ENCODE data around the gene SLC35B2. TPM values are rescaled to one million over a fixed set of nuclear protein-coding genes. Genes with fewer than 3 reads are reported as not detected.

The SLC35B2 gene, protein sequence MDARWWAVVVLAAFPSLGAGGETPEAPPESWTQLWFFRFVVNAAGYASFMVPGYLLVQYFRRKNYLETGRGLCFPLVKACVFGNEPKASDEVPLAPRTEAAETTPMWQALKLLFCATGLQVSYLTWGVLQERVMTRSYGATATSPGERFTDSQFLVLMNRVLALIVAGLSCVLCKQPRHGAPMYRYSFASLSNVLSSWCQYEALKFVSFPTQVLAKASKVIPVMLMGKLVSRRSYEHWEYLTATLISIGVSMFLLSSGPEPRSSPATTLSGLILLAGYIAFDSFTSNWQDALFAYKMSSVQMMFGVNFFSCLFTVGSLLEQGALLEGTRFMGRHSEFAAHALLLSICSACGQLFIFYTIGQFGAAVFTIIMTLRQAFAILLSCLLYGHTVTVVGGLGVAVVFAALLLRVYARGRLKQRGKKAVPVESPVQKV
- 55.0 to 66.9 TPM (median 65.8 TPM) in 5 replicates for total RNA-seq (2022; extraction: Qiagen RNA extraction)

DNA sequence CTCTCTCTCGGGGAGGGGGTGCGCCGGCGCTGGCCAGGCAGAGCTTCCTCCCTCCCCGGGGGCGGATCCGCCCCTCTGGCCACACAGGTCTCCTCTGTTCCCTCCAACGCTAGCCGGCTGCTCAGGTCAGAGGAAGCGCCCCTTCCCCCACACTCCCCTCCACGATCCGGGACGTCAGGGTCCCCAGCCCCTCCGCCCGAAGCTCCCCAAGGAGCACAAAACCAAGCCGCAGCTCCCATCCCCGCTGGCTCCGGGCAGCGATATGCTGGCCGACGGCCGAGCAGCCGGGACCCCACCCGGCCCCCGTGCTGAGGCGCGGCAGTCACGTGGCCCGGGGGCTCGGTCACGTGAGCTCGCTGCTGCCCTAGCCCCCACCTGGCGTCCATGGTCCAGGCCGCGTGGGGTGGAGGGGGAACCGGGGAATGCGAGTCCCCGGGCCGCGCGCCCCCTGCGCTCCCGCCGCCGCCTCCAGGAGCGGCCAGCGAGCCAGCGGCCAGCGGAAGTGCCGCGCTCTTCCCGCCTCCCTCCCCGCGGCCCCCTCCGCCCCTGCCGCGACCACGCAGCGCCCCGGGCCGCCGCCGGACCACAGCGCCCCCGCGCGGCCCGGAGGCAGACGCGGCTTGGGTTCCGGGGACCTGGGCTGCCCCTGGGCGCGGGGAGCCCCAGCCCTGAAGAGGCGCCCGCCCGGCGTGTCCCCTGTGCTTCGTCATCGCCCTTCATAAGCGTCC lies at the start of gene SLC35B2:
SLC35B2 (minus strand) TSS at position 504 of the 728 bp plus-strand sequence; CDS start at position 386, 118 bp downstream.

DNA sequence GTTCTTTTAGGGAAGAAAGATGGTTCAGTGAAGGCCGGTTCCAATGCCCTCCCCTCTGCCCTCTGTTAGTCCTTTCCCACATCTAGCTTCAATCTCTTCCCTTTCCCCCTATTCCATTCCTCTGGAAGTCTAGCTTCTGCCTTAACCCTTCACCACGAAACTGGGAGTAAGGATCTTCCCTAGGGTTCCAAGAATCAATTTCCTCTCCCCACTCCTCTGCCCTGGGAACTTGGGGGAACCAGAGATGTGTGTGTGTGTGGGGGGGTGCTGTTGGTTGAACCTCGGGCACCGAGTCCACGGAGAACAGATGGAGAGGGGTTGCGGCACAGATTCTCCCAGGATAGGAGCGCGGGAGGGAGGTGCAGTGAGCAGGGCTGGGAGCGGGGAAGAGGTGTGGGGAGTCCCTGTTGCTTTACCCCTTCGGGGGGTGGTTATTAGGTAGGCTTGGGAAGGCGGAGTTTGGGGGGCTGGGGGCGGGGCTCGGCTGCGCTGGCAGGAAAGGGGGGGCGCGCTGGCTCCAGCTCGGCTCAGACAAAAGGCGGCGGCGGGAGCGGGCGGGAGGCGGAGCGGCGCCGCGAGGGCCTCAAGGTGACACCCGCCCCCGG lies 12.7 kb upstream of the SLC35B2 start, which contains the start of gene TMEM151B:
TMEM151B (plus strand) TSS at position 530 of the 605 bp plus-strand sequence. CDS start 293 bp downstream, outside the sequence.

DNA sequence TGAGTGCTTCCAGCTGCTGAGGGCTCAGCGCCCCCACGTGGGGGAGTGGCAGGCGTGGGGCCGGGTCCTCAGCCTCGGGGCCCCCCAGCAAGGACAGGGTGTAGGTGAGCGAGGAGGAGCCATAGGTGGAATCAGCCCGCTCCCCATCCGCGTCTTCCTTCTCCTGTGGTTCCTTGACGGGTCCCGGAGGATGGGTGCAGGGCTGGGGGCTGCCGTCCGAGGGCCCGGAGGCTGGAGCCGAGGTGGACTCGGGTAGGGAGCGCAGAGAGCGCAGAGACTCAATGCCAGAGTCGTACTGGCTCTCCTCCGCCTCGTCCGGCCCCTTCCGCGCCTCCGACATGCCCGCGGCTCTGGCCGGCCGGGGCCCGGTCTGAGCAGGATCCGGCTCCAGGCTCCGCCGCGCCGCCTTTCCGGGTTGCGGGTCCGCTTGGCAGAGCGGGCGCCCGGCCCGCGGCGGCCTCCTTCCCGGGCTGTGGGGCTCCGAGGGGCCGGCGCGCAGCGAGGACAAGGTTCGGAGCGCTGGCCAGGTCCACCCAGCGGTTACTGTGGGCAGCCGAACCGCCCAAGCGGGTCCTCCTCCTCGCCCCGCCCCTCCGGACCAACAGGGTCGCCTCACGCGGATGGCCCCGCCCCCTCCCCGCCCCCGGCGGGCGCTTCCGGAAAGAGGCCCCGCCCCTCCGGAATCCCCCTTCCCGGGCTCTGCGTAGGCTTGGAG lies 7.8 kb upstream of the SLC35B2 start, which contains the start of gene NFKBIE:
NFKBIE (minus strand) TSS at position 545 of the 715 bp plus-strand sequence; CDS start at position 340, 205 bp downstream.

DNA sequence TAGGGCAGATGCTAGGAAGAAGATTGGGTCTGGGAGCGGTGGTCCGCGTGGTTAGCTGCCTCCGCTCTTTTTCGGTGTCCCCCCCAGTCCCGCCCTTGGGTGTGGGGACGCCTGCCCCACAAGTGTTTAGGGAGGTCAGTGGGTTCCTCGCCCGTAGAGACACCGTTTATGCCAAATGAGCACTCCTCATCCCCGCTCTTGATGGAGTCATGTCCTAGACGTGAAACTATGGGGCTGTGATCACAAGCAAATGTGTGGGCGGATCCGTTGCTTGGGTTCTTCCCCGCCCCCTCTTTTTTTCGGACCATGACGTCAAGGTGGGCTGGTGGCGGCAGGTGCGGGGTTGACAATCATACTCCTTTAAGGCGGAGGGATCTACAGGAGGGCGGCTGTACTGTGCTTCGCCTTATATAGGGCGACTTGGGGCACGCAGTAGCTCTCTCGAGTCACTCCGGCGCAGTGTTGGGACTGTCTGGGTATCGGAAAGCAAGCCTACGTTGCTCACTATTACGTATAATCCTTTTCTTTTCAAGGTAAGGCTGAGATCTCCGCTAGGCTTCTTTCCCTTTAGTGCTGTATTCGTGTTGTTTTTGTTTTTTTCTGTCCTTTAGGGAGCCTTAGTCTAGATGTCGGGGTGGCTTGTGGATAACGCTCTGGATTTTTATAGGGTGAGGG lies 10.5 kb downstream of the SLC35B2 start, which contains the start of gene HSP90AB1:
HSP90AB1 (plus strand) TSS at position 439 of the 675 bp plus-strand sequence. CDS start 1,529 bp downstream, outside the sequence.

DNA sequence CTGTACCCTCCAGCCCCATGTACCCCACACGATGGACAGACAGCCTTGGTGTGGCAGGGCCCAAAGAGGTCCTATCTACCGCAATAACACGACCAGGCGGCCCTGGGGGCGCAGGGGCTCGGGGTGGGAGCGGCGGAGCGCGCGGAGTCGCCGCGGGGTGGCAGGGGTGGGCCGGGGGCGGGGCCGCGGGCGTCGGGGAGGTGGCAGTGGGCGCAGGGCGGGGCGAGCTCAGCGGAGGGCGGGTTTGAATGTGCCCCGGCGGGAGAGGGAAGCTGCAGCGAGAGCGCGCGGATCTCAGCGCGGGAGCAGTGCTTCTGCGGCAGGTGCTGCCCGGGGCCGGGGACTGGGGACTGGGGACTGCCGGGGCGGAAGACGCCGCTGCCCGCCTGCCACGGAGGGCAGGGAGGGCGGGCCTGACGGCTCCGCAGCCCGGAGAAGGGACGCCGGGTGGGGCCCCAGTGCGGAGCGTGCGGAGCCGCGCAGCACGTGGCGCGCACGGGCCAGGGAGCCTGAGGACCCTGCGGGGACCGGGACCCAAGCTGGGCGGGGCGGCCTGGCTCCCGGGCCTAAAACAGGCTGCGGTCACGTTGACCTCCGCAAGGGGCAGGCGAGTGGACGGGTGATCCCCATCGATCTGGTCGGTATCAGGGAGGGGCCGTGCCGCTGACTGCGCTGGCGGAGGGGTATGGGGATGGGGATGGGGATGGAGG lies 33.9 kb downstream of the SLC35B2 start, which contains the start of gene SLC29A1:
SLC29A1 (plus strand) TSS at position 277 of the 710 bp plus-strand sequence. CDS start 3,719 bp downstream, outside the sequence.

DNA sequence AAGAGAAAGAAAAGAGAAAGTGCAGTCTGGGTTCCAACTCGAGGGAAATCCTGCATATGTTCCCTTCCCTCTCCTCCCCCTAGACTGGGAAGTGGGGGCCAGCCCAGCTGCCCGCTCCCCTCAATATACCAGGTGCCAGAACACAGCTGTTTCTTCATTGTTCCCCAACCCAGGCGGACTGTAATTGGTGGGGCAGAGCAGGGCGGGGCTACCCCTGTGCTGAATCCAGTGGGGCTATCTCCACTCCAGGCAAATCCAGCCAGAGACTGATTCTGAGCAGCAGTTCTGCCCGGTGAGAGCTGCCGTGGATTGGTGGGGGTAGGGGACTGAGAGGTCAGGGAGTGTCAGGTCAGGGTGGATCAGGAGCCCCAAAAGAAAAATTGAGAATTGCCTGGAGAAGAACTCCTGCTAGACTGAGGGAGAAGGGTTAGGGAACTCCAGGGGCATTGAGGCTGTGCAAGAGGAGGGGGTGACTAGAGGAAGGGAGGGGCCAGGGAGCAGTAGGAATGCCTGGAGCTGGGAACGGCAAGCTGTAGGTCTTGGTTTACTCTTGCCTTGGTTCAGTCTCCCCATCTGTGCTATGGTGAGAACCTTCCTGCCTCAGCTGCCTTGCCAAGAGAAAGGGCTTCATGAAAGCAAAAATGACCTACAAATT lies 40.5 kb downstream of the SLC35B2 start, which contains the start of gene MYMX:
MYMX (plus strand) TSS at position 250 of the 655 bp plus-strand sequence. CDS start 546 bp downstream, outside the sequence.

Other genes starting within 250 kb of the SLC35B2 start
- 56.6 to 72.7 TPM (median 66.3 TPM) in 5 replicates for gene MRPL14, start 130.1 kb downstream of the SLC35B2 start, total RNA-seq (2022; extraction: Qiagen RNA extraction)
- gene TMEM63B, start 130.0 kb downstream of the SLC35B2 start, total RNA-seq (2022; extraction: Qiagen RNA extraction) = 11.7 to 16.2 TPM (median 14.1 TPM) in 5 replicates
- gene CAPN11, start 98.7 kb downstream of the SLC35B2 start, total RNA-seq (2022; extraction: Qiagen RNA extraction) = 0.05 TPM in 1 of 5 replicates, not detected in the others
- gene MYMX, start 40.6 kb downstream of the SLC35B2 start, total RNA-seq (2022; extraction: Qiagen RNA extraction) = not detected in 5 replicates
- 40.5 to 52.5 TPM (median 48.2 TPM) in 5 replicates for gene SLC29A1, start 33.9 kb downstream of the SLC35B2 start, total RNA-seq (2022; extraction: Qiagen RNA extraction)
- 1,035 to 1,319 TPM (median 1,095 TPM) in 5 replicates for gene HSP90AB1, start 10.4 kb downstream of the SLC35B2 start, total RNA-seq (2022; extraction: Qiagen RNA extraction)
- gene NFKBIE, start 8.0 kb upstream of the SLC35B2 start, total RNA-seq (2022; extraction: Qiagen RNA extraction) = 5.7 to 8.2 TPM (median 7.0 TPM) in 5 replicates
- gene TMEM151B, start 12.9 kb upstream of the SLC35B2 start, total RNA-seq (2022; extraction: Qiagen RNA extraction) = 0.08 to 0.18 TPM (median 0.13 TPM) in 5 replicates
- gene AARS2, start 55.8 kb upstream of the SLC35B2 start, total RNA-seq (2022; extraction: Qiagen RNA extraction) = 5.6 to 8.2 TPM (median 6.8 TPM) in 5 replicates
- not detected in 5 replicates for gene SPATS1, start 85.1 kb upstream of the SLC35B2 start, total RNA-seq (2022; extraction: Qiagen RNA extraction)
- gene CDC5L, start 130.2 kb upstream of the SLC35B2 start, total RNA-seq (2022; extraction: Qiagen RNA extraction) = 11.0 to 17.0 TPM (median 12.0 TPM) in 5 replicates

Data from A549 treated with AZD2906 at 1 μM for 4 hours (cell line).